Measurements from ENCODE around the gene SKI. TPM values are rescaled to one million over a fixed set of nuclear protein-coding genes. Genes with fewer than 3 reads are reported as not detected.

The SKI gene
- total RNA-seq, 1 experiment from 2014 or later: 38.2 TPM

- Mint-ChIP-seq H3K27ac (ENCODE audit: unreplicated experiment) (no peak overlapping the region), H3K4me1 (ENCODE audit: low read depth, unreplicated experiment) (no peaks in the 10 kb centered on the region), H3K4me3 (ENCODE audit: unreplicated experiment) (peak overlapping the region; percentile 70), H3K36me3 (ENCODE audit: insufficient read depth, unreplicated experiment) (peaks cover 10% of the 10 kb centered on the region), H3K27me3 (ENCODE audit: insufficient read depth, unreplicated experiment) (no peaks in the 10 kb centered on the region), H3K9me3 (ENCODE audit: unreplicated experiment) (no peaks in the 10 kb centered on the region)
- DNase-seq: no peak
- ChIA-PET CTCF (interaction anchor here (0.5 kb wide), 1 partner anchor 121 kb away, joined by 3 read pairs; no protein-coding TSS in a partner anchor), POLR2A (no interaction called here)
- H3K4me3 ChIP-seq (ENCODE audit: low read depth, low read length): peak overlapping the region; percentile 44
- no peaks in the 10 kb centered on the region for H3K27me3 ChIP-seq (replicated peaks; ENCODE audit: control insufficient read depth, insufficient read depth, low read length)
- TF ChIP-seq, protein P1, sequence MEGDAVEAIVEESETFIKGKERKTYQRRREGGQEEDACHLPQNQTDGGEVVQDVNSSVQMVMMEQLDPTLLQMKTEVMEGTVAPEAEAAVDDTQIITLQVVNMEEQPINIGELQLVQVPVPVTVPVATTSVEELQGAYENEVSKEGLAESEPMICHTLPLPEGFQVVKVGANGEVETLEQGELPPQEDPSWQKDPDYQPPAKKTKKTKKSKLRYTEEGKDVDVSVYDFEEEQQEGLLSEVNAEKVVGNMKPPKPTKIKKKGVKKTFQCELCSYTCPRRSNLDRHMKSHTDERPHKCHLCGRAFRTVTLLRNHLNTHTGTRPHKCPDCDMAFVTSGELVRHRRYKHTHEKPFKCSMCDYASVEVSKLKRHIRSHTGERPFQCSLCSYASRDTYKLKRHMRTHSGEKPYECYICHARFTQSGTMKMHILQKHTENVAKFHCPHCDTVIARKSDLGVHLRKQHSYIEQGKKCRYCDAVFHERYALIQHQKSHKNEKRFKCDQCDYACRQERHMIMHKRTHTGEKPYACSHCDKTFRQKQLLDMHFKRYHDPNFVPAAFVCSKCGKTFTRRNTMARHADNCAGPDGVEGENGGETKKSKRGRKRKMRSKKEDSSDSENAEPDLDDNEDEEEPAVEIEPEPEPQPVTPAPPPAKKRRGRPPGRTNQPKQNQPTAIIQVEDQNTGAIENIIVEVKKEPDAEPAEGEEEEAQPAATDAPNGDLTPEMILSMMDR (IDR thresholded peaks at IDR 0.05; ENCODE audit: insufficient read depth in 1 of 2, low read depth in 1 of 2, low read length in 1 of 2, severe bottlenecking in 1 of 2, unreplicated experiment in 1 of 2): no peak
- peaks cover 15% of the 10 kb centered on the region for H3K4me1 ChIP-seq
- H3K36me3 ChIP-seq (ENCODE audit: control insufficient read depth, insufficient read depth, low read length): no peaks in the 10 kb centered on the region; the same call in 1 of the 2 replicates
- no TSS peak for BruUV-seq (replicated peaks)
- no peaks in the 10 kb centered on the region for H3K9me3 ChIP-seq
- intact Hi-C loops (cut with micrococcal nuclease; ENCODE audit: unreplicated experiment): no loop called here
Measured at GRCh38 chr1:2193514-2194281, 34.4 kb upstream of the SKI start.

DNA sequence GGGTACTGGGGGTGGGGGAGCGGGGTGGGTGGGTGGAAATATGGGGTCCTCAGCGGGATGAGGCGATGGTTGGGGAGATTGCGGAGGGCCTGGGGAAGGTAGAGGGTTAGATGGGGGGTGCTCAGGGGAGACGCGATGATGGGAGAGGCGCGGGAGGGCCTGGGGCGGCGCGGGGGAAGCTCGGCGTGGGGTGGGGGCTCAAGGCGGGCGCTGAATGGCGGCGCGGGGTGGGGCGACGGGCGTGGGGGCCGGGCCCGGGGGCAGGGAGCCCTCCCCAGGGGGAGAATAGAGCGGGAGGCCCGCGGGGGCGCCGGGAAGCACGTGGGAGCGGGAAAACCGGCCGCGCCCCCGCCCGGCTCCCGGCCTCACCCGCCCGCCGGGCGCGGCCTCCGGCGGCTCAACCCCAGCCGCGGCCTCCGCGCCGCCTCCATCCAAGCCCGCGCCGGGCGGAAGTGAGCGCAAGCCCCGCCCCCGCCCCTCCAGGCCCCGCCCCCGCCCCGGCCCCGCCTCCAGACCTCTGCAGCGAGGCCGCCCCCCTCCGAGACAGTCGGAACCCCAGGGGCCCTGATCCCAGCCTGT, 33.7 kb upstream of the SKI start, which contains the start of gene FAAP20:
Gene FAAP20, minus strand, starts transcription at position 454 of the 579 bp plus-strand sequence. Its CDS starts 23 bp downstream, at position 431.
- Mint-ChIP-seq H3K27ac (ENCODE audit: unreplicated experiment) (no peak within 1 kb of the TSS), H3K4me1 (ENCODE audit: low read depth, unreplicated experiment) (no peaks in the 10 kb centered on the region), H3K36me3 (ENCODE audit: insufficient read depth, unreplicated experiment) (peaks cover 7% of the 10 kb centered on the region), H3K27me3 (ENCODE audit: insufficient read depth, unreplicated experiment) (no peaks in the 10 kb centered on the region), H3K4me3 (ENCODE audit: unreplicated experiment) (peak within 1 kb of the TSS; percentile 73), H3K9me3 (ENCODE audit: unreplicated experiment) (no peaks in the 10 kb centered on the region)
- ChIA-PET CTCF (interaction anchor here (0.5 to 2.0 kb wide), 16 partner anchors 10 to 393 kb away, joined by 3 to 29 read pairs (median 4); partner anchors contain the start of genes MORN1 and RER1), POLR2A (interaction anchor here (0.7 to 1.2 kb wide), 6 partner anchors 10 to 197 kb away, joined by 3 to 12 read pairs (median 4); partner anchors contain the start of genes MORN1, RER1 and SKI)
- DNase-seq: peak; percentile 54 to 62
- TF ChIP-seq, protein P1 (IDR thresholded peaks at IDR 0.05; ENCODE audit: insufficient read depth in 1 of 2, low read depth in 1 of 2, low read length in 1 of 2, severe bottlenecking in 1 of 2, unreplicated experiment in 1 of 2): no peak
- BruUV-seq (replicated peaks): no TSS peak
- intact Hi-C loops (cut with micrococcal nuclease; ENCODE audit: unreplicated experiment): no loop called here
- peaks cover 15% of the 10 kb centered on the region for H3K4me1 ChIP-seq
- no peaks in the 10 kb centered on the region for H3K27me3 ChIP-seq (replicated peaks; ENCODE audit: control insufficient read depth, insufficient read depth, low read length)
- H3K9me3 ChIP-seq: no peaks in the 10 kb centered on the region
- no peaks in the 10 kb centered on the region; the same call in 1 of the 2 replicates for H3K36me3 ChIP-seq (ENCODE audit: control insufficient read depth, insufficient read depth, low read length)
- H3K4me3 ChIP-seq (ENCODE audit: low read depth, low read length): peak within 1 kb of the TSS; percentile 54
